Thyroid gland (tissue), 4 donors: ENCODE data around the gene ZNF473. TPM values are rescaled to one million over a fixed set of nuclear protein-coding genes. Genes with fewer than 3 reads are reported as not detected.

Experiments
- total RNA-seq, 4 donors: library from RNA; depleted of rRNA; stranded (reverse); fragments of >200 nt; gene quantifications; one replicate each; pipeline ENCODE4 v1.2.3, GENCODE V29; 2016

ZNF473 gene
- total RNA-seq, 4 donors from 2014 or later: 7.7 to 15.5 (median 10.5) TPM

Other genes with a start within 250 kb of the ZNF473 start
- 10 to 100 TPM; 20.1 to 40.1 (median 33.3) TPM for gene FUZ, start 212.7 kb upstream of the ZNF473 start, total RNA-seq
- gene MED25, start 207.7 kb upstream of the ZNF473 start, total RNA-seq: 10 to 100 TPM; 42.6 to 50.2 (median 44.9) TPM
- gene PTOV1, start 174.8 kb upstream of the ZNF473 start, total RNA-seq: 100 to 1,000 TPM in 2 of 4 donors, 10 to 100 TPM in 2; 88.3 to 148 (median 98.9) TPM
- 100 to 1,000 TPM in 1 of 4 donors, 10 to 100 TPM in 3; 54.6 to 124 (median 84.3) TPM for gene PNKP, start 158.4 kb upstream of the ZNF473 start, total RNA-seq
- gene AKT1S1, start 148.7 kb upstream of the ZNF473 start, total RNA-seq: 10 to 100 TPM; 16.7 to 26.0 (median 21.5) TPM
- gene TBC1D17, start 148.3 kb upstream of the ZNF473 start, total RNA-seq: 10 to 100 TPM; 28.5 to 41.9 (median 39.7) TPM
- gene IL4I1, start 129.1 kb upstream of the ZNF473 start, total RNA-seq: under 1 TPM in 1 of 4 donors, not detected in 3; 0.83 TPM
- 10 to 100 TPM in 1 of 4 donors, 1 to 10 TPM in 3; 6.3 to 17.9 (median 8.0) TPM for gene ATF5, start 96.8 kb upstream of the ZNF473 start, total RNA-seq
- gene NUP62, start 96.5 kb upstream of the ZNF473 start, total RNA-seq: 10 to 100 TPM; 27.5 to 32.3 (median 30.5) TPM
- gene SIGLEC11, start 64.8 kb upstream of the ZNF473 start, total RNA-seq: 1 to 10 TPM in 2 of 4 donors, under 1 TPM in 2; 0.33 to 1.7 (median 0.92) TPM
- 10 to 100 TPM; 34.7 to 52.1 (median 46.8) TPM for gene VRK3, start 633 bp upstream of the ZNF473 start, total RNA-seq
- not detected for gene IZUMO2, start 137.3 kb downstream of the ZNF473 start, total RNA-seq
- gene MYH14, start 177.6 kb downstream of the ZNF473 start, total RNA-seq: 100 to 1,000 TPM; 130 to 361 (median 183) TPM